C4-2B (cell line): ENCODE data around the gene HDAC3.

Experiments used
- H3K27ac ChIP-seq: fragments of 450-650 bp; 2 replicates; pipeline ENCODE4 v1.5.1; 2017
- CTCF ChIP-seq: fragments of 450-650 bp; conservative IDR thresholded peaks from 2 replicates; pipeline ENCODE4 v1.5.1; 2017; ENCODE audit warnings: mild to moderate bottlenecking
- ZFX ChIP-seq: fragments of 450-650 bp; IDR thresholded peaks from 2 replicates; pipeline ENCODE4 v1.6.1; 2017

The HDAC3 gene

GRCh38 chr5:141630570-141631140 lies 6.0 kb downstream of the HDAC3 start:
- TF ChIP-seq ZFX (no peak), CTCF (no peak)
- H3K27ac ChIP-seq: no peak overlapping the region

- TF ChIP-seq ZFX (no peak), CTCF (no peak)
- no peak overlapping the region for H3K27ac ChIP-seq
Measured at GRCh38 chr5:141628175-141628788, 8.4 kb downstream of the HDAC3 start.

GRCh38 chr5:141623611-141624010 lies 13.0 kb downstream of the HDAC3 start:
- H3K27ac ChIP-seq: no peak overlapping the region

GRCh38 chr5:141623186-141623585 lies 13.5 kb downstream of the HDAC3 start:
- TF ChIP-seq CTCF (no peak), ZFX (no peak)
- H3K27ac ChIP-seq: no peak overlapping the region

More at GRCh38 chr5:141623611-141624010, 13.0 kb downstream of the HDAC3 start:
- no peak for TF ChIP-seq ZFX
- no peak for TF ChIP-seq CTCF

- peak; percentile 99 for TF ChIP-seq CTCF
- TF ChIP-seq ZFX: no peak
- peak within 1 kb of the TSS; percentile 99 for H3K27ac ChIP-seq
Measured at GRCh38 chr5:141618804-141619554, 17.7 kb downstream of the HDAC3 start, which contains the start of gene DIAPH1. Gene DIAPH1, minus strand, starts transcription at chr5:141619000. Its CDS starts 86 bp downstream, at chr5:141618914.

- TF ChIP-seq ZFX (no peak), CTCF (no peak)
Measured at GRCh38 chr5:141618030-141618803, 18.4 kb downstream of the HDAC3 start.

GRCh38 chr5:141617682-141618029 lies 19.0 kb downstream of the HDAC3 start:
- peak overlapping the region; percentile 99 for H3K27ac ChIP-seq
- no peak for TF ChIP-seq CTCF
- TF ChIP-seq ZFX: no peak

More at GRCh38 chr5:141618030-141618803, 18.4 kb downstream of the HDAC3 start:
- H3K27ac ChIP-seq: peak overlapping the region; percentile 99
